B cell (primary cell): Measurements from ENCODE around the gene CRK. TPM values are rescaled to one million over a fixed set of nuclear protein-coding genes. Genes with fewer than 3 reads are reported as not detected.

Experiments
- ATAC-seq: fragments of 200-7000 bp; cut with Tn5 transposase; one replicate; pipeline ENCODE4 v1.10.0; 2021; ENCODE audit warnings: low read depth, mild to moderate bottlenecking, moderate number of reproducible peaks, moderate library complexity
- CTCF ChIA-PET: fragments of 350-600 bp; sonication (Branson Sonifier 250); formaldehyde crosslinking; loops from one replicate; lab custom pipeline; 2021; ENCODE audit warnings: antibody characterized with exemption, inconsistent platforms; lab: Charles Lee
- POLR2A ChIA-PET: fragments of 350-600 bp; sonication (Branson Sonifier 250); formaldehyde crosslinking; loops from one replicate; lab custom pipeline; 2021; ENCODE audit warnings: antibody characterized with exemption; lab: Charles Lee
- DNase-seq: peaks from one replicate; pipeline ENCODE4 v3.0.0; 2013
- H2AFZ ChIP-seq: 2 replicates; pipeline ENCODE4 v1.6.1; 2012; ENCODE audit warnings: mild to moderate bottlenecking, low read depth, low read length; ENCODE audit not compliant: insufficient read depth, poor library complexity, severe bottlenecking
- H3K27ac ChIP-seq, 2 donors: 1 replicate in 1 of 2; 2 replicates in 1 of 2; pipeline ENCODE4 v1.5.1; 2012 to 2013; ENCODE audit warnings: low read length in 2 of 2, mild to moderate bottlenecking in 2 of 2, moderate library complexity in 1 of 2
- H3K27me3 ChIP-seq, 4 experiments: fragments of 200-600 bp in 1 of 4; sonication (generic) in 1 of 4; replicated peaks in 1 of 4; 1 replicate in 2 of 4; 2 replicates in 2 of 4; pipeline versions ENCODE4 v1.6.1 to v1.7.0; 2013 to 2016; ENCODE audit warnings: low read length in 3 of 4, mild to moderate bottlenecking in 2 of 4, mixed read lengths in 1 of 4, moderate library complexity in 1 of 4; ENCODE audit not compliant: insufficient read depth in 4 of 4, control insufficient read depth in 3 of 4; ENCODE audit errors: control extremely low read depth in 1 of 4
- H3K36me3 ChIP-seq, 2 experiments: replicated peaks in 1 of 2; 1 replicate in 1 of 2; 2 replicates in 1 of 2; pipeline versions ENCODE4 v1.6.1 to v1.7.1; 2013; ENCODE audit warnings: low read length in 1 of 2; ENCODE audit not compliant: insufficient read depth in 2 of 2, control insufficient read depth in 1 of 2; ENCODE audit errors: control extremely low read depth in 1 of 2, extremely low read depth in 1 of 2
- H3K4me1 ChIP-seq, 2 donors: fragments of 200-600 bp in 1 of 2; sonication (generic) in 1 of 2; 1 replicate in 1 of 2; 2 replicates in 1 of 2; pipeline versions ENCODE4 v1.5.1 to v1.6.1; 2013 to 2017; ENCODE audit warnings: low read length in 2 of 2; ENCODE audit not compliant: control insufficient read depth in 2 of 2, insufficient read depth in 2 of 2
- H3K4me2 ChIP-seq: replicated peaks from 2 replicates; pipeline ENCODE3; 2012; ENCODE audit warnings: mild to moderate bottlenecking, low read depth, low read length; ENCODE audit not compliant: poor library complexity, severe bottlenecking
- H3K4me3 ChIP-seq, 5 experiments: fragments of 200-600 bp in 1 of 5; sonication (generic) in 1 of 5; 1 replicate in 3 of 5; 2 replicates in 2 of 5; pipeline versions ENCODE4 v1.5.1 to v1.7.0; 2011 to 2016; ENCODE audit warnings: low read length in 4 of 5, mild to moderate bottlenecking in 4 of 5, low read depth in 2 of 5, control low read depth in 1 of 5, moderate library complexity in 1 of 5; ENCODE audit not compliant: insufficient read depth in 1 of 5; ENCODE audit errors: control extremely low read depth in 1 of 5, extremely low read depth in 1 of 5
- H3K79me2 ChIP-seq: fragments of 200-600 bp; sonication (generic); one replicate; pipeline ENCODE4 v1.6.0; 2016; ENCODE audit warnings: low read length; ENCODE audit not compliant: control insufficient read depth, insufficient read depth
- H3K9ac ChIP-seq: fragments of 200-600 bp; sonication (generic); 2 replicates; pipeline ENCODE4 v1.6.1; 2017; ENCODE audit warnings: mild to moderate bottlenecking, low read length, moderate library complexity
- H3K9me3 ChIP-seq, 3 donors: one replicate each; pipeline versions ENCODE4 v1.6.1 to v1.7.1; 2013; ENCODE audit warnings: low read length in 2 of 3; ENCODE audit not compliant: control insufficient read depth in 2 of 3, insufficient read depth in 1 of 3; ENCODE audit errors: control extremely low read depth in 1 of 3
- H4K20me1 ChIP-seq: 2 replicates; pipeline ENCODE4 v1.6.0; 2012; ENCODE audit warnings: mild to moderate bottlenecking, low read length; ENCODE audit not compliant: insufficient read depth, control insufficient read depth, poor library complexity, severe bottlenecking
- H3K27ac Mint-ChIP-seq: one replicate; pipeline ENCODE4 v1.8.0; 2021; ENCODE audit warnings: mixed read lengths
- H3K27me3 Mint-ChIP-seq: one replicate; pipeline ENCODE4 v1.8.0; 2021; ENCODE audit warnings: mixed read lengths
- H3K4me1 Mint-ChIP-seq: one replicate; pipeline ENCODE4 v1.8.0; 2021; ENCODE audit warnings: mixed read lengths
- H3K4me3 Mint-ChIP-seq: one replicate; pipeline ENCODE4 v1.8.0; 2021; ENCODE audit warnings: mixed read lengths
- H3K9me3 Mint-ChIP-seq: one replicate; pipeline ENCODE4 v1.8.0; 2022; ENCODE audit warnings: mixed read lengths; ENCODE audit not compliant: insufficient read depth
- CTCF ChIP-seq: fragments of 200-600 bp; IDR thresholded peaks from one replicate; pipeline ENCODE4 v1.8.0; 2022; ENCODE audit warnings: antibody characterized with exemption, mild to moderate bottlenecking
- EZH2 ChIP-seq: IDR thresholded peaks from 2 replicates; pipeline ENCODE4 v1.6.1; 2012; ENCODE audit warnings: borderline replicate concordance, low read depth, mild to moderate bottlenecking, moderate library complexity, low read length; ENCODE audit not compliant: insufficient read depth, poor library complexity, severe bottlenecking
- WGBS: methylation state at CpG from one replicate; pipeline ENCODE4 v1.1.5; 2013; ENCODE audit warnings: missing lambda C conversion rate; ENCODE audit not compliant: insufficient coverage; 5-methylcytosine and 5-hydroxymethylcytosine counted together
- intact Hi-C: fragments of 100-400 bp; cut with micrococcal nuclease; formaldehyde crosslinking; loops from one replicate; pipeline ENCODE4 v1.10.0; 2022
- polyA plus RNA-seq: library from polyadenylated mRNA; depleted of rRNA; stranded (reverse); fragments of >200 nt; gene quantifications from 2 replicates; pipeline ENCODE4 v1.2.3, GENCODE V29; 2012
- total RNA-seq, 2 donors: library from RNA; stranded (reverse); fragments of 120-200 nt in 1 of 2; gene quantifications; 1 replicate in 1 of 2; 2 replicates in 1 of 2; pipeline versions ENCODE4 v1.2.3 to v1.2.4, GENCODE V29; 2013 to 2022

The CRK gene
- total and polyA plus RNA-seq, 2 donors (not counting 1 experiment from before 2014, with no cell fraction given), result 8.2 to 36.4 TPM

- WGBS, result under 1% methylated on average over 68 of the region's 74 CpGs
- TF ChIP-seq CTCF (no peak), EZH2 (no peak)
- POLR2A ChIA-PET, result interaction anchor here (0.6 to 3.9 kb wide), 9 partner anchors 10 to 162 kb away, joined by 3 to 23 read pairs (median 4); partner anchors contain the start of genes INPP5K, SLC43A2 and YWHAE
- H3K9ac ChIP-seq, result peak overlapping the region; percentile 72
- Mint-ChIP-seq H3K4me3 (peak overlapping the region; percentile 82), H3K9me3 (no peaks in the 10 kb centered on the region), H3K27me3 (no peaks in the 10 kb centered on the region), H3K4me1 (peaks cover 44% of the 10 kb centered on the region), H3K27ac (peak overlapping the region; percentile 95)
- peaks cover 0 to 11% of the 10 kb centered on the region in 2 experiments for H3K36me3 ChIP-seq
- CTCF ChIA-PET, result interaction anchor here (0.6 to 3.6 kb wide), 6 partner anchors 24 to 122 kb away, joined by 3 to 23 read pairs (median 4); partner anchors contain the start of gene INPP5K
- H3K4me2 ChIP-seq, result peak overlapping the region; percentile 98
- peaks cover 29% of the 10 kb centered on the region for H3K79me2 ChIP-seq
- intact Hi-C loops, result loop anchor here (1.0 to 5.0 kb wide), 2 partner anchors 24 to 290 kb away; no protein-coding TSS in a partner anchor
- H2AFZ ChIP-seq, result peak overlapping the region; percentile 65
- ATAC-seq (peak; percentile 29), DNase-seq (peak; percentile 88)
- no peaks in the 10 kb centered on the region for H3K9me3 ChIP-seq
- peaks cover 25 to 53% of the 10 kb centered on the region in 2 donors for H3K4me1 ChIP-seq
- peaks cover 21% of the 10 kb centered on the region for H4K20me1 ChIP-seq
- H3K27me3 ChIP-seq, result peaks cover 0 to under 1% (median 0%) of the 10 kb centered on the region in 4 experiments
- peak overlapping the region in 4 of 5 experiments; percentile 58 to 83 (median 73) for H3K4me3 ChIP-seq
- peak overlapping the region; percentile 81 to 90 for H3K27ac ChIP-seq
Measured at GRCh38 chr17:1486802-1487695, 31.0 kb upstream of the CRK start.
